ENCODE results near the gene SHC1. TPM values are rescaled to one million over a fixed set of nuclear protein-coding genes. Genes with fewer than 3 reads are reported as not detected.
"Not testable (repeated sequence)": the region's sequence is repeated elsewhere in the genome, so short reads cannot be mapped to it uniquely, and the experiment has no call there.

The SHC1 gene
- total and polyA plus RNA-seq, 7 donors: 33.2 to 87.2 (median 67.3) TPM

DNA sequence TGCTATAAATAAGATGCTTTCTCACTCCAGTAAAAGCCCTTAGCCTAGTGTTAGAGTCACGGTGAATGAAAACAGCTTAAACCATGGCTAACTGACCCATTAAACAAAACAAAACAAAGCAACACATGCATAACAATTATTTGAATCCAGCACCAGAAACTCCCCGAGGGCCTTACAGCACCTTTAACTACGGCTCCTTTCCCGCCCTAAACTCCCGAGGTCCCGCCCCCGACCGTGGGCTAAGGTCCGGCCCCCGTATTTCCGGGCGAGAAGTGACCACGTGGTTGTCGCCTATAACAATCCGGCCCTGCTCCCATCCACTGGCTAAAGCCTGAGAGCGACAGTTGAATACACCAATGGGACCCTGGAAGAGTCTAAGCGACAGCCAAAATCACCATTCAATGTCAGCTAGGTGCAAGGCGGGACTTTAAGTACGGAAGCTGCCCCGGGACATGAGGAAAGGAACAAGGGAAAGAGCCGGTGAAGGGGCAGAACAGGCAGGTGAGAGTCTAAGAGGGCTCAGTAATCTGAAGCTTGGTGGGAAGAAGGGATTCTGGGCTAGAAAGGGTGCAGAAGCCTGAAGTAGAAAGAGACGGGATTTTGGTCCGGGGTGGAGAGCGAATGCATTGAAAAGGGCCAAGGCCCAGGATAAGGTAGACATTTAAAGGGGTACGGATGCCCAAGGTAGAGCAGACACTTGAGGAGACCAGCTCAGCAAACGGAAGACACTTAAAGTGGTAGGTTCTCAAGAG, 12.5 kb upstream of the SHC1 start, which contains the start of gene FLAD1:
TSS of gene FLAD1 (plus strand) at position 448 of the 752 bp plus-strand sequence. CDS start 351 bp downstream, outside the sequence.
- TF ChIP-seq, protein P1, sequence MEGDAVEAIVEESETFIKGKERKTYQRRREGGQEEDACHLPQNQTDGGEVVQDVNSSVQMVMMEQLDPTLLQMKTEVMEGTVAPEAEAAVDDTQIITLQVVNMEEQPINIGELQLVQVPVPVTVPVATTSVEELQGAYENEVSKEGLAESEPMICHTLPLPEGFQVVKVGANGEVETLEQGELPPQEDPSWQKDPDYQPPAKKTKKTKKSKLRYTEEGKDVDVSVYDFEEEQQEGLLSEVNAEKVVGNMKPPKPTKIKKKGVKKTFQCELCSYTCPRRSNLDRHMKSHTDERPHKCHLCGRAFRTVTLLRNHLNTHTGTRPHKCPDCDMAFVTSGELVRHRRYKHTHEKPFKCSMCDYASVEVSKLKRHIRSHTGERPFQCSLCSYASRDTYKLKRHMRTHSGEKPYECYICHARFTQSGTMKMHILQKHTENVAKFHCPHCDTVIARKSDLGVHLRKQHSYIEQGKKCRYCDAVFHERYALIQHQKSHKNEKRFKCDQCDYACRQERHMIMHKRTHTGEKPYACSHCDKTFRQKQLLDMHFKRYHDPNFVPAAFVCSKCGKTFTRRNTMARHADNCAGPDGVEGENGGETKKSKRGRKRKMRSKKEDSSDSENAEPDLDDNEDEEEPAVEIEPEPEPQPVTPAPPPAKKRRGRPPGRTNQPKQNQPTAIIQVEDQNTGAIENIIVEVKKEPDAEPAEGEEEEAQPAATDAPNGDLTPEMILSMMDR (IDR thresholded peaks at IDR 0.05): no peak
- intact Hi-C loops (cut with DNase I): no loop called here
- Histone ChIP-seq H3K4me3 (peak within 1 kb of the TSS; percentile 72), H3K27me3 (ENCODE audit: insufficient read depth in 3 of 3, low read length in 2 of 3) (no peaks in the 10 kb centered on the region), H3K27ac (peak within 1 kb of the TSS; percentile 75), H3K9me3 (no peaks in the 10 kb centered on the region), H3K4me1 (peaks cover 17% of the 10 kb centered on the region), H3K36me3 (ENCODE audit: insufficient read depth in 1 of 2, low read depth in 1 of 2) (peaks cover 3 to 15% of the 10 kb centered on the region in 2 donors)
- 0 to 1% (median 0%) methylated on average over 26 of the region's 26 CpGs for WGBS, 3 donors
- ATAC-seq (peak; percentile 99 to 100 (median 100)), DNase-seq (peak; percentile 92 to 96)

DNA sequence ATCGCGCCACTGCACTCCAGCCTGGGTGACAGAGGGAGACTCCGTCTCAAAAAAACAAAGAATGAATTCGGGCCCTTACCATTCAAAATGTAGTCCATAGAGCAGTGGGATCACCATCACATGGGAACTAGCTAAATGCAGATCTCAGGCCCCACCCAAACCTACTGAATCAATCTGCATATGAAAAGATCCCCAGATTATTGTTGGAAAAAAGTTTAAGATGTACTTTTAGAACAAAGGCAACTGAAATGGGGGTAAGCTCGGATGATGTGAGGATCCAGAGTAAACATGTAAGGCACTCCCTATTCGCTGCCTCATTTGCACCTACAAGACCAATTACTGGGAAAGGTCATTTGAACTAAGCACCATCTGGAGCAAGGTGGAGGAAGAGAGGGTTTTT, 11.8 kb upstream of the SHC1 start:
- DNase-seq (no peak), ATAC-seq (no peak)
- intact Hi-C loops (cut with DNase I): no loop called here
- Histone ChIP-seq H3K4me1 (peaks cover 17% of the 10 kb centered on the region), H3K36me3 (ENCODE audit: insufficient read depth in 1 of 2, low read depth in 1 of 2) (peaks cover 3 to 11% of the 10 kb centered on the region in 2 donors), H3K9me3 (no peaks in the 10 kb centered on the region), H3K27ac (peak overlapping the region; percentile 32), H3K27me3 (ENCODE audit: insufficient read depth in 3 of 3, low read length in 2 of 3) (no peaks in the 10 kb centered on the region), H3K4me3 (peak overlapping the region; percentile 72)
- TF ChIP-seq, protein P1 (IDR thresholded peaks at IDR 0.05): no peak
- 55 to 70% (median 69%) methylated on average over 4 to 6 of the region's 6 CpGs for WGBS, 3 donors

DNA sequence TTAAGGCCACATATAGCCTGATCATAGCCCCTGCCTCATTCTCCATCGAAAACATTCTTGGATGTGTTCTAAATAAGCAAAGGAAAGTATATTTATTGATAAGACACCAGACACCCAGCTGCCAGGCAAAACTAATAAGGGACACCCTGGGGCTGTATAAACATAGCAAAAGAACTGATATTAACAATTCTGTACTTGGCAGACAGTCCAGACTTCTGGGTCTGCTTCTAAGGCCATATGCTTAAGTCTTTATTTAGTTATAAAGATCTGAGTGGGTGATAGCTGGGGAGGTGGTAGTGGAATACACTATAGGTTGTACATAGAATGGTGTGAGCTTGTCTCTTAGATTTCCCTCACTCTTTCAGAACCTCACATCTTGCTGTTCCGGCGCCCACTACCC, 7.8 kb upstream of the SHC1 start:
- intact Hi-C loops (cut with DNase I): no loop called here
- peaks cover 3 to 11% of the 10 kb centered on the region in 2 donors for H3K36me3 ChIP-seq (ENCODE audit: insufficient read depth in 1 of 2, low read depth in 1 of 2)

DNA sequence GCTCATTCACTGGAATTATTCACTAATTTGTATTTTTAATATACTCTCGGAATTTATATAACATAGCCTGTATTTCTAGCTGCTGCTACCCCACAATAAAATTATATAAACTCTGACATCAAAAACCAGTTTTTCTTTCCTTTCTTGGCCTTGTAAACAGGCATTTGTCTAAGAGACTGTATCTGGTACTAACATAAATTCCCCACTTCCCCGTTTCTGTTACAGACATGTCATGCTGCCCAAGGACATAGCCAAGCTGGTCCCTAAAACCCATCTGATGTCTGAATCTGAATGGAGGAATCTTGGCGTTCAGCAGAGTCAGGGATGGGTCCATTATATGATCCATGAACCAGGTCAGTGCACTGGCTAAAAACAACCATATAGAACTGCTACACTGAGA, 7.2 kb upstream of the SHC1 start:
- 70 to 81% (median 75%) methylated on average over 3 of the region's 3 CpGs for WGBS, 3 donors
- H3K27me3 ChIP-seq (ENCODE audit: insufficient read depth in 3 of 3, low read length in 2 of 3); H3K4me3 ChIP-seq; H3K9me3 ChIP-seq; H3K27ac ChIP-seq; DNase-seq; ATAC-seq; intact Hi-C loops (cut with DNase I): not testable (repeated sequence)
- peaks cover 3 to 11% of the 10 kb centered on the region in 2 donors for H3K36me3 ChIP-seq (ENCODE audit: insufficient read depth in 1 of 2, low read depth in 1 of 2)
- H3K4me1 ChIP-seq: peaks cover 25% of the 10 kb centered on the region

More for the DNA sequence above, 7.8 kb upstream of the SHC1 start:
- Histone ChIP-seq H3K4me3 (no peak overlapping the region), H3K4me1 (peaks cover 21% of the 10 kb centered on the region), H3K9me3 (no peaks in the 10 kb centered on the region), H3K27ac (no peak overlapping the region), H3K27me3 (ENCODE audit: insufficient read depth in 3 of 3, low read length in 2 of 3) (no peaks in the 10 kb centered on the region)
- ATAC-seq (no peak), DNase-seq (no peak)
- TF ChIP-seq, protein P1 (IDR thresholded peaks at IDR 0.05): no peak
- 92 to 99% (median 96%) methylated on average over 3 of the region's 3 CpGs for WGBS, 3 donors

DNA sequence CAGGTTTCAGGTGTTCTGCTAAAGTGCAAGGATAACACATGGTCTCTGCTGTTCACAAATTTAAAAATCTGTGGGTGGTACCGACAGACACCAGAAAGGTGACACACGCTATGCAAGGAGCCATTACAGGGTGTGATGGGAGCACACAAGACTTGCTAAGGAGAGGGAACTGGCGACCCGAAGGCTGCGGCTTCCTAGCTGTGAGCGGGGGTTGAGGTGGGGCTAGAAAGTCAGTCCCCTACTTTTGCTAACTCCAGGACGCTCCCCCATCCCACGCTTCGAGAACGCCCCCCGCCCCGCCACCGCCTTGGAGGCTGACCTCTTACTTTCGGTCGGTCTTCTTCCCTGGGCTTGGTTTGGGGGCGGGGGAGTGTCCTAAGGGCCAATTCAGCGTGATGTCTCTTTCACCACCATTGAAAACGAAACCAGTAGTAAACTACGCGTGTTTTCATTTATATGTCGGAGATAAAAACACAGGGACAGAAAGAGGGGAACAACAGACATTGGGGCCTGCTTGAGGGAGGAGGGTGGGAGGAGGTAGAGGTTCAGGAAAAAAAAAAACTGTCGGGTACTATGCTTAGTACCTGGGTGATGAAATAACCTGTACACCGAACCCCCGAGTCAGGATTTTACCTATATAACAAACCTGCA, 5.0 kb upstream of the SHC1 start:
- no peak for ATAC-seq
- Histone ChIP-seq H3K27ac (peak overlapping the region; percentile 99), H3K36me3 (ENCODE audit: insufficient read depth in 1 of 2, low read depth in 1 of 2) (peaks cover 3 to 11% of the 10 kb centered on the region in 2 donors), H3K9me3 (no peaks in the 10 kb centered on the region), H3K4me3 (peak overlapping the region; percentile 84), H3K4me1 (peaks cover 39% of the 10 kb centered on the region), H3K27me3 (ENCODE audit: insufficient read depth in 3 of 3, low read length in 2 of 3) (no peaks in the 10 kb centered on the region)
- peak; percentile 58 to 63 for DNase-seq
- TF ChIP-seq, protein P1 (IDR thresholded peaks at IDR 0.05): no peak
- intact Hi-C loops (cut with DNase I): loop anchor here in 1 of 2 donors (2.0 kb wide), 1 partner anchor 27 kb away; the partner anchor contains the start of gene ZBTB7B
- 0 to 1% (median 1%) methylated on average over 24 of the region's 24 CpGs for WGBS, 3 donors

Measured in psoas muscle (tissue), 8 donors.